Spleen (tissue), 11 donors: ENCODE data around the gene NCS1. TPM values are rescaled to one million over a fixed set of nuclear protein-coding genes. Genes with fewer than 3 reads are reported as not detected.

Experiments used
- DNase-seq: peaks from one replicate; pipeline ENCODE4 v3.0.0-alpha.2; 2020
- H3K27ac ChIP-seq, 8 donors: fragments of 200-600 bp; sonication (generic) in 7 of 8; 1 replicate in 4 of 8; 2 replicates in 4 of 8; pipeline versions ENCODE4 v1.5.0 to v1.8.0; 2016 to 2021; ENCODE audit warnings: inconsistent platforms in 4 of 8, mild to moderate bottlenecking in 4 of 8, moderate library complexity in 1 of 8
- H3K27me3 ChIP-seq, 7 donors: fragments of 200-600 bp; sonication (generic) in 6 of 7; replicated peaks in 1 of 7; 1 replicate in 4 of 7; 2 replicates in 3 of 7; pipeline versions ENCODE4 v1.5.0 to v1.8.0; 2016 to 2021; ENCODE audit warnings: inconsistent platforms in 3 of 7, mild to moderate bottlenecking in 1 of 7
- H3K36me3 ChIP-seq, 6 donors: fragments of 200-600 bp; sonication (generic) in 5 of 6; 1 replicate in 4 of 6; 2 replicates in 2 of 6; pipeline versions ENCODE4 v1.5.0 to v1.8.0; 2016 to 2021; ENCODE audit warnings: inconsistent platforms in 2 of 6
- H3K4me1 ChIP-seq, 6 donors: fragments of 200-600 bp; sonication (generic) in 5 of 6; 1 replicate in 3 of 6; 2 replicates in 3 of 6; pipeline versions ENCODE4 v1.5.0 to v1.8.0; 2016 to 2021; ENCODE audit warnings: inconsistent platforms in 3 of 6
- H3K4me3 ChIP-seq, 8 donors: fragments of 200-600 bp; sonication (generic) in 7 of 8; 1 replicate in 4 of 8; 2 replicates in 4 of 8; pipeline versions ENCODE4 v1.5.0 to v1.8.0; 2016 to 2021; ENCODE audit warnings: inconsistent platforms in 4 of 8, mild to moderate bottlenecking in 4 of 8, moderate library complexity in 2 of 8
- H3K9me3 ChIP-seq, 8 donors: fragments of 200-600 bp; sonication (generic) in 7 of 8; 1 replicate in 4 of 8; 2 replicates in 4 of 8; pipeline versions ENCODE4 v1.5.0 to v1.8.0; 2016 to 2021; ENCODE audit warnings: inconsistent platforms in 4 of 8
- CTCF ChIP-seq, 11 experiments: fragments of 200-600 bp in 7 of 11; fragments of 450-650 bp in 4 of 11; sonication (generic) in 4 of 11; IDR thresholded peaks in 8 of 11; conservative IDR thresholded peaks in 3 of 11; 1 replicate in 7 of 11; 2 replicates in 4 of 11; pipeline versions ENCODE4 v1.4.0 to v1.8.0; 2016 to 2021; ENCODE audit warnings: antibody characterized with exemption in 11 of 11, inconsistent platforms in 4 of 11, mild to moderate bottlenecking in 1 of 11
- POLR2A ChIP-seq, 3 donors: fragments of 450-650 bp; IDR thresholded peaks; one replicate each; pipeline ENCODE4 v1.5.1; 2017; ENCODE audit warnings: antibody characterized with exemption in 3 of 3, mild to moderate bottlenecking in 1 of 3
- POLR2AphosphoS5 ChIP-seq, 3 donors: sonication (generic); formaldehyde crosslinking; IDR thresholded peaks; one replicate each; pipeline ENCODE4 v1.5.1; 2017; ENCODE audit warnings: antibody characterized with exemption in 3 of 3
- WGBS, 5 donors: extraction: QIAGEN DNeasy Blood & Tissue Kit in 3 of 5; methylation state at CpG; one replicate each; pipeline versions ENCODE4 v1.1.5 to v1.1.7; 2013 to 2018; 5-methylcytosine and 5-hydroxymethylcytosine counted together
- intact Hi-C: fragments of 100-400 bp; cut with DNase I; formaldehyde crosslinking; loops from one replicate; pipeline ENCODE4 v1.15.0; 2023; ENCODE audit warnings: low total_unique reads
- polyA plus RNA-seq, 3 donors: library from polyadenylated mRNA; stranded (reverse); fragments of 200-250 nt; gene quantifications; one replicate each; pipeline ENCODE4 v1.2.1, GENCODE V29; 2013
- total RNA-seq, 7 donors: library from RNA; depleted of rRNA in 3 of 7; stranded (reverse); fragments of >200 nt in 3 of 7; fragmentation: NEBNext Ultra II Directional in 4 of 7; extraction: Animal tissue kit (Norgen Biotek cat#: 25700) in 4 of 7; gene quantifications; one replicate each; pipeline versions ENCODE4 v1.1.0 to v1.2.1, GENCODE V29; 2016 to 2021
- donor health status: healthy with polysubstance abuse.
- donor health status: DM: no; HTN: no; CAD: no; lungs with moderate emphysema.
- donor health status: DM: no; HTN: no; CAD: no.
- donor health status: Bipolar disorder and iron deficiency.
- donor health status: healthy.
- donor health status: DM: no; HTN: no; CAD: no.
- donor health status: DM: yes; HTN: yes; CAD: no.

NCS1 gene
- total and polyA plus RNA-seq, 10 donors = 0.46 to 2.5 (median 1.3) TPM

GRCh38 chr9:130243015-130243881 lies 71.0 kb downstream of the NCS1 start:
- WGBS, 5 donors = 29 to 32% (median 29%) methylated on average over 30 to 35 of the region's 35 CpGs
- Histone ChIP-seq H3K9me3 (no peaks in the 10 kb centered on the region), H3K4me3 (peak overlapping the region in 1 of 8 donors; percentile 54), H3K36me3 (no peaks in the 10 kb centered on the region), H3K4me1 (peaks cover 5 to 35% (median 24%) of the 10 kb centered on the region in 6 donors), H3K27ac (no peak overlapping the region), H3K27me3 (peaks cover 0 to 16% (median 0%) of the 10 kb centered on the region in 7 donors)
- intact Hi-C loops = loop anchor here (10.0 kb wide), 1 partner anchor 102 kb away; no protein-coding TSS in a partner anchor
- peak; percentile 91 for DNase-seq
- TF ChIP-seq POLR2A (IDR thresholded peaks at IDR 0.05) (no peak), POLR2AphosphoS5 (IDR thresholded peaks at IDR 0.05) (no peak), CTCF (IDR thresholded peaks at IDR 0.05 in 8 of 11, conservative IDR thresholded peaks at IDR 0.05 in 3 of 11) (peak; percentile 78 to 94 (median 89))

- Histone ChIP-seq H3K27ac (no peak overlapping the region), H3K36me3 (no peaks in the 10 kb centered on the region), H3K4me1 (peaks cover 5 to 35% (median 24%) of the 10 kb centered on the region in 6 donors), H3K9me3 (no peaks in the 10 kb centered on the region), H3K4me3 (no peak overlapping the region), H3K27me3 (peaks cover 0 to 16% (median 0%) of the 10 kb centered on the region in 7 donors)
- no peak for TF ChIP-seq POLR2A (IDR thresholded peaks at IDR 0.05)
- no peak for TF ChIP-seq CTCF (IDR thresholded peaks at IDR 0.05 in 8 of 11, conservative IDR thresholded peaks at IDR 0.05 in 3 of 11)
- TF ChIP-seq POLR2AphosphoS5 (IDR thresholded peaks at IDR 0.05) = no peak
- DNase-seq = peak; percentile 68
- WGBS, 5 donors = 82 to 90% (median 89%) methylated on average over 4 to 7 of the region's 7 CpGs
- intact Hi-C loops = loop anchor here (10.0 kb wide), 1 partner anchor 101 kb away; no protein-coding TSS in a partner anchor
Measured at GRCh38 chr9:130243882-130244170, 71.6 kb downstream of the NCS1 start.

GRCh38 chr9:130244548-130245165 lies 72.5 kb downstream of the NCS1 start:
- intact Hi-C loops = loop anchor here (10.0 kb wide), 1 partner anchor 100 kb away; no protein-coding TSS in a partner anchor
- Histone ChIP-seq H3K36me3 (no peaks in the 10 kb centered on the region), H3K4me1 (peaks cover 5 to 28% (median 20%) of the 10 kb centered on the region in 6 donors), H3K27me3 (peaks cover 0 to 16% (median 0%) of the 10 kb centered on the region in 7 donors), H3K9me3 (no peaks in the 10 kb centered on the region), H3K27ac (no peak overlapping the region), H3K4me3 (no peak overlapping the region)
- peak; percentile 51 for DNase-seq
- WGBS, 5 donors = 85 to 94% (median 89%) methylated on average over 10 to 13 of the region's 13 CpGs
- TF ChIP-seq CTCF (IDR thresholded peaks at IDR 0.05 in 8 of 11, conservative IDR thresholded peaks at IDR 0.05 in 3 of 11) (no peak), POLR2A (IDR thresholded peaks at IDR 0.05) (no peak), POLR2AphosphoS5 (IDR thresholded peaks at IDR 0.05) (no peak)

GRCh38 chr9:130245474-130245873 lies 73.3 kb downstream of the NCS1 start:
- DNase-seq = no peak
- peaks cover 0 to 20% (median 13%) of the 10 kb centered on the region in 6 donors for H3K4me1 ChIP-seq
- H3K9me3 ChIP-seq = no peaks in the 10 kb centered on the region
- 92 to 97% (median 95%) methylated on average over 11 of the region's 11 CpGs for WGBS, 5 donors
- H3K27ac ChIP-seq = no peak overlapping the region
- H3K4me3 ChIP-seq = no peak overlapping the region
- TF ChIP-seq POLR2AphosphoS5 (IDR thresholded peaks at IDR 0.05) (no peak), CTCF (IDR thresholded peaks at IDR 0.05 in 8 of 11, conservative IDR thresholded peaks at IDR 0.05 in 3 of 11) (no peak), POLR2A (IDR thresholded peaks at IDR 0.05) (no peak)
- H3K27me3 ChIP-seq = peaks cover 0 to 16% (median 0%) of the 10 kb centered on the region in 7 donors
- intact Hi-C loops = loop anchor here (10.0 kb wide), 1 partner anchor 99 kb away; no protein-coding TSS in a partner anchor
- H3K36me3 ChIP-seq = no peaks in the 10 kb centered on the region
